Endometrium (tissue), 2 donors: ENCODE results near the gene TSPAN31.

Source experiments
- FAIRE-seq: peaks from 2 replicates; lab custom pipeline; 2012; peaks lifted over from hg19 to GRCh38; lab: Jason Lieb, UNC
- donor health status: control.
- donor health status: control.

TSPAN31 gene

GRCh38 chr12:57793920-57794319 is 49.1 kb downstream of the TSPAN31 start:
- no peak for FAIRE-seq

GRCh38 chr12:57795354-57795753 is 50.5 kb downstream of the TSPAN31 start:
- no peak for FAIRE-seq

GRCh38 chr12:57796996-57797395 is 52.2 kb downstream of the TSPAN31 start:
- no peak for FAIRE-seq

GRCh38 chr12:57797933-57798332 is 53.1 kb downstream of the TSPAN31 start:
- FAIRE-seq: no peak
